Measurements from ENCODE around the gene NFATC3. TPM values are rescaled to one million over a fixed set of nuclear protein-coding genes. Genes with fewer than 3 reads are reported as not detected.
"Not testable (repeated sequence)": the region's sequence is repeated elsewhere in the genome, so short reads cannot be mapped to it uniquely, and the experiment has no call there.

The NFATC3 gene
- total RNA-seq, 2 donors from 2014 or later = 27.4 to 30.1 TPM

GRCh38 chr16:68162413-68162812 lies 77.2 kb downstream of the NFATC3 start:
- H3K4me1 Mint-ChIP-seq = peaks cover 7% of the 10 kb centered on the region
- WGBS, 2 experiments (ENCODE audit: insufficient coverage in 1 of 2, insufficient read length in 1 of 2) = 100% methylated on average over 1 to 2 of the region's 2 CpGs
- no peak for TF ChIP-seq CTCF (conservative IDR thresholded peaks at IDR 0.05)
- no peak overlapping the region for H3K4me3 ChIP-seq (ENCODE audit: low read length)
- H3K36me3 ChIP-seq (ENCODE audit: control insufficient read depth, insufficient read depth, low read length) = peaks cover 36% of the 10 kb centered on the region
- no peaks in the 10 kb centered on the region for H3K27me3 Mint-ChIP-seq (ENCODE audit: insufficient read depth)
- H3K9ac ChIP-seq (ENCODE audit: extremely low read depth, low read length, poor library complexity, severe bottlenecking) = no peak overlapping the region
- DNase-seq = no peak
- no peak overlapping the region for H3K27ac Mint-ChIP-seq
- no peaks in the 10 kb centered on the region for H3K27me3 ChIP-seq (ENCODE audit: control insufficient read depth, insufficient read depth, low read length, poor library complexity, severe bottlenecking)
- no peaks in the 10 kb centered on the region for H3K4me1 ChIP-seq (ENCODE audit: control insufficient read depth, insufficient read depth, low read length)
- H3K9me3 Mint-ChIP-seq = peaks cover 17% of the 10 kb centered on the region
- H3K9me3 ChIP-seq (ENCODE audit: control insufficient read depth, low read length) = peaks cover 8% of the 10 kb centered on the region
- no peak overlapping the region for H3K4me3 Mint-ChIP-seq
- H3K27ac ChIP-seq (ENCODE audit: low read depth, low read length) = no peak overlapping the region
- H3K36me3 Mint-ChIP-seq (ENCODE audit: low read depth) = peaks cover 44% of the 10 kb centered on the region

- WGBS, 2 experiments (ENCODE audit: insufficient coverage in 1 of 2, insufficient read length in 1 of 2) = 94% methylated on average over 30 of the region's 31 CpGs; no CpG with 5 or more reads in 1 of the 2 experiments
- H3K4me1 Mint-ChIP-seq; H3K9ac ChIP-seq (ENCODE audit: extremely low read depth, low read length, poor library complexity, severe bottlenecking): not testable (repeated sequence)
These were observed 78.1 kb downstream of the NFATC3 start for GRCh38 chr16:68163275-68163674.

DNA sequence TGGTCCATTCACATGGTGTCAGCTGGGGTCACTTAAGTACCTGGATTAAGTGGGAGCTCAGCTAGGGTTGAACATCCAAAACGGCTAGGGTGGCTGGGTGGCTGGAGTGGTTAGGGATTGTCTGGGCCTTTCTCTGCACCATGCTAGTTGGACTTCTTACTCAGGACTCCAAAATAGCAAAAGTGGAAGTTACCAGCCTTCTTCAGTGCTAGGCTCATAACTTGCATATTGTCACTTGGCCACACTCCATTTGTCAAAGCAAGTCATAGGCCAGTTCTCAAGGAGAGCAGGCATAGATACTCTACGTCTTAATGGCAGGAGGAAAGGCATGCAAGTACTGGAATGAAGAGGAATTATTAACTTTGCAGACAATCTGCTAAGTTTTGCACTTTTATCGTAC lies 81.1 kb downstream of the NFATC3 start:
- DNase-seq = no peak
- Mint-ChIP-seq H3K9me3 (peaks cover 17% of the 10 kb centered on the region), H3K27me3 (ENCODE audit: insufficient read depth) (no peaks in the 10 kb centered on the region), H3K27ac (no peak overlapping the region), H3K4me3 (no peak overlapping the region), H3K4me1 (peaks cover 8% of the 10 kb centered on the region), H3K36me3 (ENCODE audit: low read depth) (peaks cover 38% of the 10 kb centered on the region)
- Histone ChIP-seq H3K27me3 (ENCODE audit: control insufficient read depth, insufficient read depth, low read length, poor library complexity, severe bottlenecking) (no peaks in the 10 kb centered on the region), H3K9ac (ENCODE audit: extremely low read depth, low read length, poor library complexity, severe bottlenecking) (no peak overlapping the region), H3K27ac (ENCODE audit: low read depth, low read length) (no peak overlapping the region), H3K4me1 (ENCODE audit: control insufficient read depth, insufficient read depth, low read length) (no peaks in the 10 kb centered on the region), H3K36me3 (ENCODE audit: control insufficient read depth, insufficient read depth, low read length) (peaks cover 26% of the 10 kb centered on the region), H3K4me3 (ENCODE audit: low read length) (no peak overlapping the region), H3K9me3 (ENCODE audit: control insufficient read depth, low read length) (peaks cover 8% of the 10 kb centered on the region)
- 87 to 92% methylated on average over 3 of the region's 3 CpGs for WGBS, 2 experiments (ENCODE audit: insufficient coverage in 1 of 2, insufficient read length in 1 of 2)
- TF ChIP-seq CTCF (conservative IDR thresholded peaks at IDR 0.05) = no peak

More at GRCh38 chr16:68163275-68163674, 78.1 kb downstream of the NFATC3 start:
- Mint-ChIP-seq H3K9me3 (peaks cover 17% of the 10 kb centered on the region), H3K36me3 (ENCODE audit: low read depth) (peaks cover 43% of the 10 kb centered on the region)
- peaks cover 29% of the 10 kb centered on the region for H3K36me3 ChIP-seq (ENCODE audit: control insufficient read depth, insufficient read depth, low read length)
- H3K9me3 ChIP-seq (ENCODE audit: control insufficient read depth, low read length); H3K27ac Mint-ChIP-seq; H3K27me3 Mint-ChIP-seq (ENCODE audit: insufficient read depth); H3K4me3 ChIP-seq (ENCODE audit: low read length); H3K27ac ChIP-seq (ENCODE audit: low read depth, low read length); DNase-seq; H3K4me3 Mint-ChIP-seq; H3K27me3 ChIP-seq (ENCODE audit: control insufficient read depth, insufficient read depth, low read length, poor library complexity, severe bottlenecking); H3K4me1 ChIP-seq (ENCODE audit: control insufficient read depth, insufficient read depth, low read length): not testable (repeated sequence)

GRCh38 chr16:68179196-68179795 lies 94.1 kb downstream of the NFATC3 start:
- no peaks in the 10 kb centered on the region for H3K27me3 ChIP-seq (ENCODE audit: control insufficient read depth, insufficient read depth, low read length, poor library complexity, severe bottlenecking)
- no peaks in the 10 kb centered on the region for H3K4me1 ChIP-seq (ENCODE audit: control insufficient read depth, insufficient read depth, low read length)
- H3K9me3 ChIP-seq (ENCODE audit: control insufficient read depth, low read length) = no peaks in the 10 kb centered on the region
- H3K27me3 Mint-ChIP-seq (ENCODE audit: insufficient read depth) = no peaks in the 10 kb centered on the region
- DNase-seq = no peak
- no peak for TF ChIP-seq CTCF (conservative IDR thresholded peaks at IDR 0.05)
- no peak overlapping the region for H3K4me3 Mint-ChIP-seq
- peaks cover 2% of the 10 kb centered on the region for H3K9me3 Mint-ChIP-seq
- H3K9ac ChIP-seq (ENCODE audit: extremely low read depth, low read length, poor library complexity, severe bottlenecking) = no peak overlapping the region
- peaks cover 46% of the 10 kb centered on the region for H3K36me3 ChIP-seq (ENCODE audit: control insufficient read depth, insufficient read depth, low read length)
- peaks cover 4% of the 10 kb centered on the region for H3K4me1 Mint-ChIP-seq
- H3K27ac Mint-ChIP-seq = no peak overlapping the region
- H3K36me3 Mint-ChIP-seq (ENCODE audit: low read depth) = peaks cover 50% of the 10 kb centered on the region
- no peak overlapping the region for H3K27ac ChIP-seq (ENCODE audit: low read depth, low read length)
- H3K4me3 ChIP-seq (ENCODE audit: low read length) = no peak overlapping the region
- 96 to 100% methylated on average over 2 of the region's 2 CpGs for WGBS, 2 experiments (ENCODE audit: insufficient coverage in 1 of 2, insufficient read length in 1 of 2)
